HK-2 (cell line): Measurements from ENCODE around the gene SEC14L2.

ENCODE experiments used
- DNase-seq: peaks from one replicate; pipeline ENCODE4 v3.0.0-alpha.2; 2018; ENCODE audit not compliant: unreplicated experiment

The SEC14L2 gene

GRCh38 chr22:30404307-30404706, 7.5 kb downstream of the SEC14L2 start:
- no peak for DNase-seq

GRCh38 chr22:30405731-30406130, 8.9 kb downstream of the SEC14L2 start:
- no peak for DNase-seq

- DNase-seq = no peak
These were observed 9.6 kb downstream of the SEC14L2 start for GRCh38 chr22:30406400-30406799.

GRCh38 chr22:30408388-30409102, 11.7 kb downstream of the SEC14L2 start:
- peak; percentile 55 for DNase-seq

- DNase-seq = no peak
These were observed 15.0 kb downstream of the SEC14L2 start for GRCh38 chr22:30411780-30412179.

GRCh38 chr22:30413001-30413400, 16.2 kb downstream of the SEC14L2 start:
- DNase-seq = no peak

- no peak for DNase-seq
These were observed 17.1 kb downstream of the SEC14L2 start for GRCh38 chr22:30413745-30414524.

GRCh38 chr22:30414525-30415047, 17.8 kb downstream of the SEC14L2 start:
- DNase-seq = no peak

GRCh38 chr22:30416403-30416802, 19.6 kb downstream of the SEC14L2 start:
- DNase-seq = no peak

- DNase-seq = no peak
These were observed 20.0 kb downstream of the SEC14L2 start for GRCh38 chr22:30416837-30417236.

GRCh38 chr22:30420347-30421125, 23.7 kb downstream of the SEC14L2 start:
- no peak for DNase-seq

GRCh38 chr22:30421695-30422480, 25.1 kb downstream of the SEC14L2 start:
- DNase-seq = no peak

- DNase-seq = peak; percentile 86
These were observed 25.9 kb downstream of the SEC14L2 start for GRCh38 chr22:30422481-30423300.

GRCh38 chr22:30423301-30423958, 26.6 kb downstream of the SEC14L2 start:
- DNase-seq = peak; percentile 79

GRCh38 chr22:30423959-30424533, 27.2 kb downstream of the SEC14L2 start:
- peak; percentile 98 for DNase-seq

GRCh38 chr22:30424534-30425326, 27.9 kb downstream of the SEC14L2 start:
- DNase-seq = peak; percentile 49

GRCh38 chr22:30425327-30425615, 28.5 kb downstream of the SEC14L2 start:
- no peak for DNase-seq

- peak; percentile 69 for DNase-seq
These were observed 29.0 kb downstream of the SEC14L2 start, which contains the start of gene MTFP1 for GRCh38 chr22:30425616-30426387. MTFP1 (plus strand) TSS chr22:30425768; CDS start chr22:30425880, 112 bp downstream.
